ENCODE results near the gene GPR143.

GPR143 gene

DNA sequence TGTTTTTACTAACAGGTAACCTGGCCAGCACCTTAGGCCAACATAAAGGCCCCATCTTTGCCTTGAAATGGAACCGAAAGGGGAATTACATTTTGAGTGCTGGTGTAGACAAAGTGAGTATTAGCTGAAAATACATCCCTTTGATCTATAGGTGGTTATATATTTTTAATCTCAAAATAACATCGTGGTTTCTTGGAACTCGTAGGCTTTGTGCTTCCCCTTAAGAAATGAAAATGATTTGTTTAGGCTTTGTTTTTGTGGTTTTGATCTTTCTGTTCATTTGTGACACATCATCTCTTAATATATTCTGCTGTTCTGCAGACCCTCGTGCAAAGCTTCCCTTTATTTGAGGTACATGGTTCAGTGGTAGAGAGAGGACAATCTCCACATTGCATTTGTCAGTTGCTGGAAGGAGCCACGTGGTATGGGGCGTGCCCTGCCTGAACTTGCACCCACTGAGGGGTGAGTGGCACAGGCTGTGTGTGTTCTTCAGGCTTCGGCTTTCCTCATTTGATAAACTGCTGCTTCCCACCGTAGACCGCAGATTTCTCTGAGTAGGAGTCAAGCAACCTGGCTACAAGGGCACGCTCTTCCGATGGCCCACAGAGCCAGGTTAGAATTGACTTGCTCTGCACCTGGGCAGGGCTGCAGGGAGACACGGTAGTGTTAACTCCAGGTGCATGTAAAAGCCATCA is 72.2 kb downstream of the GPR143 start:
- DNase-seq (ENCODE audit: low read depth), result no peak

DNA sequence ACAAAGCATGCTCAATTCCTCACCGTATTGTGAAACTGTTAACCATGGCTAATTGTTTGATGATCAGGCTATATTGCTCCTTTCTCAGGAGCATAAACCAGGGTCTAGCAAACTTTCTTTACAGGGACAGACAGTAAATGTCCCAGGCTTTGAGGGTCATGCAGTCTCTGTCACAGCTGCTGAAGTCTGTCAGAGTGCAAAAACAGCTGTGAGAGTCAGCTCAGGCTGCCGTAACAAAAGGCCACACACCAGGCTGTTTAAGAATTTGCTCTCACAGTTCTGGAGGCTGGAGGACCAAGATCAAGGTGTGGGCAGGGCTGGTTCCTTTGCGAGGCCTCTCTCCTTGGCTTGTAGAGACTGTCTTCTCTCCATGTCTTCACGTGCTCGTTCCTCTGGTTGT is 75.6 kb downstream of the GPR143 start:
- DNase-seq (ENCODE audit: low read depth), result no peak
- H3K4me3 ChIP-seq (ENCODE audit: low read depth, low read length), result no peak overlapping the region
- no peak for TF ChIP-seq MYC (IDR thresholded peaks at IDR 0.05; ENCODE audit: low read depth, low read length)
- TF ChIP-seq, protein P1, sequence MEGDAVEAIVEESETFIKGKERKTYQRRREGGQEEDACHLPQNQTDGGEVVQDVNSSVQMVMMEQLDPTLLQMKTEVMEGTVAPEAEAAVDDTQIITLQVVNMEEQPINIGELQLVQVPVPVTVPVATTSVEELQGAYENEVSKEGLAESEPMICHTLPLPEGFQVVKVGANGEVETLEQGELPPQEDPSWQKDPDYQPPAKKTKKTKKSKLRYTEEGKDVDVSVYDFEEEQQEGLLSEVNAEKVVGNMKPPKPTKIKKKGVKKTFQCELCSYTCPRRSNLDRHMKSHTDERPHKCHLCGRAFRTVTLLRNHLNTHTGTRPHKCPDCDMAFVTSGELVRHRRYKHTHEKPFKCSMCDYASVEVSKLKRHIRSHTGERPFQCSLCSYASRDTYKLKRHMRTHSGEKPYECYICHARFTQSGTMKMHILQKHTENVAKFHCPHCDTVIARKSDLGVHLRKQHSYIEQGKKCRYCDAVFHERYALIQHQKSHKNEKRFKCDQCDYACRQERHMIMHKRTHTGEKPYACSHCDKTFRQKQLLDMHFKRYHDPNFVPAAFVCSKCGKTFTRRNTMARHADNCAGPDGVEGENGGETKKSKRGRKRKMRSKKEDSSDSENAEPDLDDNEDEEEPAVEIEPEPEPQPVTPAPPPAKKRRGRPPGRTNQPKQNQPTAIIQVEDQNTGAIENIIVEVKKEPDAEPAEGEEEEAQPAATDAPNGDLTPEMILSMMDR (IDR thresholded peaks at IDR 0.05; ENCODE audit: low read depth, low read length), result no peak
- no peak for TF ChIP-seq MAX (IDR thresholded peaks at IDR 0.05; ENCODE audit: low read depth, low read length)
- no peak for TF ChIP-seq POLR2A (IDR thresholded peaks at IDR 0.05; ENCODE audit: extremely low read depth, insufficient read length)

More for the DNA sequence above, 72.2 kb downstream of the GPR143 start:
- TF ChIP-seq MYC (IDR thresholded peaks at IDR 0.05; ENCODE audit: low read depth, low read length), result no peak
- no peak for TF ChIP-seq POLR2A (IDR thresholded peaks at IDR 0.05; ENCODE audit: extremely low read depth, insufficient read length)
- TF ChIP-seq, protein P1 (IDR thresholded peaks at IDR 0.05; ENCODE audit: low read depth, low read length), result no peak
- H3K4me3 ChIP-seq (ENCODE audit: low read depth, low read length), result no peak overlapping the region

GRCh38 chrX:9688833-9689232 is 76.8 kb downstream of the GPR143 start:
- TF ChIP-seq, protein P1 (IDR thresholded peaks at IDR 0.05; ENCODE audit: low read depth, low read length), result no peak
- TF ChIP-seq MAX (IDR thresholded peaks at IDR 0.05; ENCODE audit: low read depth, low read length), result no peak
- no peak for TF ChIP-seq MYC (IDR thresholded peaks at IDR 0.05; ENCODE audit: low read depth, low read length)
- TF ChIP-seq POLR2A (IDR thresholded peaks at IDR 0.05; ENCODE audit: extremely low read depth, insufficient read length), result no peak
- H3K4me3 ChIP-seq (ENCODE audit: low read depth, low read length), result no peak overlapping the region
- no peak for DNase-seq (ENCODE audit: low read depth)

DNA sequence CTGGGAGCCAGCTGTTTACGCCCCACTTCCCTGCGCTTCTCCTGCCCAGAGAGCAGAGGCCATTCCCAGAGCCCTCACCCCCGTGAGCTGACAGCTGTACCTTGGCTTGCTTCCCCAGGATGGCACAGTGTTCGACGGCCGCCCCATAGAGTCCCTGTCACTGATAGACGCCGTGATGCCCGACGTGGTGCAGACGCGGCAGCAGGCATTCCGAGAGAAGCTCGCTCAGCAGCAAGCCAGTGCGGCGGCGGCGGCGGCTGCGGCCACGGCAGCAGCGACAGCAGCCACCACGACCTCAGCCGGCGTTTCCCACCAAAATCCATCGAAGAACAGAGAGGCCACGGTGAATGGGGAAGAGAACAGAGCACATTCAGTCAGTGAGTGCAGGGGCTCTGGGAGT is 77.7 kb downstream of the GPR143 start:
- no peak overlapping the region for H3K4me3 ChIP-seq (ENCODE audit: low read depth, low read length)
- DNase-seq (ENCODE audit: low read depth), result no peak

DNA sequence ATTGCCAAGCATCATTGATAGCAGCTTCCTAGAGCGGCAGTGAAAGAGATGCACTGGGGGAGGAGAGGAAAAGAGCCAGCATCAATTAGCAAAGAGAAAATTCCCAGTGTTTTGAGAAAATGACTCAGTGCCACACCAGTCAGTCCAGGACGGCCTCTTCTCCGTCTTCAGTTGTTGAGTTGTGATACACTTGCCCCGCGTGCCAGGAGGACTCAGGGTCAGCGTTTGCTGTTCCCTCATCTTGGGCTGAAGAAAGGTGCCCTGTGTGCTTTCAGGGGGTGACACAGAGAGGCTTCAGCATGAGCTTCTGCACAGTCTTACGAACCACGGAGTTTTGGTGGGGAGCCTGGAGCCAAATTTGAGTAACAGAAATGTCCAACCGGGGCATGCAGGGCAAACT is 82.3 kb downstream of the GPR143 start:
- TF ChIP-seq MAX (IDR thresholded peaks at IDR 0.05; ENCODE audit: low read depth, low read length) (no peak), MYC (IDR thresholded peaks at IDR 0.05; ENCODE audit: low read depth, low read length) (no peak), POLR2A (IDR thresholded peaks at IDR 0.05; ENCODE audit: extremely low read depth, insufficient read length) (no peak)
- TF ChIP-seq, protein P1 (IDR thresholded peaks at IDR 0.05; ENCODE audit: low read depth, low read length), result no peak
- no peak overlapping the region for H3K4me3 ChIP-seq (ENCODE audit: low read depth, low read length)
- DNase-seq (ENCODE audit: low read depth), result no peak

More for the DNA sequence above, 77.7 kb downstream of the GPR143 start:
- no peak for TF ChIP-seq MYC (IDR thresholded peaks at IDR 0.05; ENCODE audit: low read depth, low read length)

DNA sequence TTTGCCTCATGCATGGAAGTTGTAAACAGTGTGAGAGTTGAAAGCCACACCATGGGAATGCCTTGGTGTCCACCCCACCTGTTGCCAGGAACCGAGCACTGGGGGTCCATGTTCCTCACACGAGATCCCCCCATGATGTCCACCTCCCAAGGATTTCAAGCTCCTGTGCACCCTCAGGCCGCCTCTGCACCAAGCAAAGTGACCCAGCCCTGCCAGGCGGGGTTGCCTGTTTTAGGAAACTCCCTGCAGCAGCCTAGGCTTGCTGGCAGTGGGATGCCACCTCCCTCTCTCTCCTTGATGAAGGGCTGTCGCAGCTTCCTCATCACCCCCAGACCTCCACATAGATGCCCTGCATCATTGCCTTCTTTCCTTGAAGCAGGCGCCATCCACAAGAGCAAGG is 82.8 kb downstream of the GPR143 start:
- TF ChIP-seq MAX (IDR thresholded peaks at IDR 0.05; ENCODE audit: low read depth, low read length) (no peak), MYC (IDR thresholded peaks at IDR 0.05; ENCODE audit: low read depth, low read length) (no peak), POLR2A (IDR thresholded peaks at IDR 0.05; ENCODE audit: extremely low read depth, insufficient read length) (no peak)
- TF ChIP-seq, protein P1 (IDR thresholded peaks at IDR 0.05; ENCODE audit: low read depth, low read length), result no peak
- DNase-seq (ENCODE audit: low read depth), result no peak
- no peak overlapping the region for H3K4me3 ChIP-seq (ENCODE audit: low read depth, low read length)

All from NB4 (cell line).